ENCODE results near the gene PDLIM7. TPM values are rescaled to one million over a fixed set of nuclear protein-coding genes. Genes with fewer than 3 reads are reported as not detected.

The PDLIM7 gene
- total RNA-seq, 2 donors from 2014 or later = 196 to 241 TPM

GRCh38 chr5:177502886-177503285, 5.5 kb upstream of the PDLIM7 start:
- Histone ChIP-seq H3K9me3 (ENCODE audit: control insufficient read depth, low read length) (no peaks in the 10 kb centered on the region), H3K4me3 (ENCODE audit: low read length) (no peak overlapping the region), H3K36me3 (ENCODE audit: control insufficient read depth, insufficient read depth, low read length) (peaks cover 5% of the 10 kb centered on the region), H3K9ac (ENCODE audit: extremely low read depth, low read length, poor library complexity, severe bottlenecking) (no peak overlapping the region), H3K27ac (ENCODE audit: low read depth, low read length) (no peak overlapping the region), H3K27me3 (ENCODE audit: control insufficient read depth, insufficient read depth, low read length, poor library complexity, severe bottlenecking) (peaks cover 14% of the 10 kb centered on the region), H3K4me1 (ENCODE audit: control insufficient read depth, insufficient read depth, low read length) (no peaks in the 10 kb centered on the region)
- no peak for DNase-seq
- H3K4me1 Mint-ChIP-seq = peaks cover 8% of the 10 kb centered on the region
- H3K36me3 Mint-ChIP-seq (ENCODE audit: low read depth) = peaks cover 10% of the 10 kb centered on the region
- H3K4me3 Mint-ChIP-seq = no peak overlapping the region
- H3K27ac Mint-ChIP-seq = no peak overlapping the region
- H3K9me3 Mint-ChIP-seq = no peaks in the 10 kb centered on the region
- TF ChIP-seq CTCF (conservative IDR thresholded peaks at IDR 0.05) = no peak
- H3K27me3 Mint-ChIP-seq (ENCODE audit: insufficient read depth) = peaks cover 28% of the 10 kb centered on the region
- whole genome bisulfite sequencing, 2 experiments (ENCODE audit: insufficient coverage in 1 of 2, insufficient read length in 1 of 2) = 84 to 88% methylated on average over 14 to 16 of the region's 16 CpGs

GRCh38 chr5:177501874-177502678, 4.7 kb upstream of the PDLIM7 start:
- 69 to 75% methylated on average over 9 of the region's 9 CpGs for WGBS, 2 experiments (ENCODE audit: insufficient coverage in 1 of 2, insufficient read length in 1 of 2)
- Mint-ChIP-seq H3K9me3 (no peaks in the 10 kb centered on the region), H3K36me3 (ENCODE audit: low read depth) (peaks cover 2% of the 10 kb centered on the region), H3K4me1 (peaks cover 10% of the 10 kb centered on the region), H3K4me3 (no peak overlapping the region), H3K27ac (no peak overlapping the region), H3K27me3 (ENCODE audit: insufficient read depth) (peaks cover 30% of the 10 kb centered on the region)
- H3K9ac ChIP-seq (ENCODE audit: extremely low read depth, low read length, poor library complexity, severe bottlenecking) = no peak overlapping the region
- H3K27ac ChIP-seq (ENCODE audit: low read depth, low read length) = no peak overlapping the region
- no peak for DNase-seq
- no peak overlapping the region for H3K4me3 ChIP-seq (ENCODE audit: low read length)
- H3K9me3 ChIP-seq (ENCODE audit: control insufficient read depth, low read length) = no peaks in the 10 kb centered on the region
- H3K36me3 ChIP-seq (ENCODE audit: control insufficient read depth, insufficient read depth, low read length) = no peaks in the 10 kb centered on the region
- peaks cover 14% of the 10 kb centered on the region for H3K27me3 ChIP-seq (ENCODE audit: control insufficient read depth, insufficient read depth, low read length, poor library complexity, severe bottlenecking)
- no peaks in the 10 kb centered on the region for H3K4me1 ChIP-seq (ENCODE audit: control insufficient read depth, insufficient read depth, low read length)
- no peak for TF ChIP-seq CTCF (conservative IDR thresholded peaks at IDR 0.05)

- peaks cover 30% of the 10 kb centered on the region for H3K27me3 Mint-ChIP-seq (ENCODE audit: insufficient read depth)
- peaks cover 14% of the 10 kb centered on the region for H3K4me1 Mint-ChIP-seq
- H3K4me1 ChIP-seq (ENCODE audit: control insufficient read depth, insufficient read depth, low read length) = peaks cover 2% of the 10 kb centered on the region
- peak; percentile 98 for DNase-seq
- no peaks in the 10 kb centered on the region for H3K9me3 Mint-ChIP-seq
- no peak overlapping the region for H3K4me3 ChIP-seq (ENCODE audit: low read length)
- H3K27ac Mint-ChIP-seq = peak overlapping the region; percentile 35
- H3K36me3 Mint-ChIP-seq (ENCODE audit: low read depth) = peaks cover 2% of the 10 kb centered on the region
- H3K4me3 Mint-ChIP-seq = no peak overlapping the region
- peaks cover 2% of the 10 kb centered on the region for H3K36me3 ChIP-seq (ENCODE audit: control insufficient read depth, insufficient read depth, low read length)
- no peaks in the 10 kb centered on the region for H3K9me3 ChIP-seq (ENCODE audit: control insufficient read depth, low read length)
- no peak overlapping the region for H3K27ac ChIP-seq (ENCODE audit: low read depth, low read length)
- WGBS, 2 experiments (ENCODE audit: insufficient coverage in 1 of 2, insufficient read length in 1 of 2) = 33 to 71% methylated on average over 3 to 10 of the region's 10 CpGs
- H3K27me3 ChIP-seq (ENCODE audit: control insufficient read depth, insufficient read depth, low read length, poor library complexity, severe bottlenecking) = peaks cover 14% of the 10 kb centered on the region
- no peak overlapping the region for H3K9ac ChIP-seq (ENCODE audit: extremely low read depth, low read length, poor library complexity, severe bottlenecking)
- peak; percentile 99 for TF ChIP-seq CTCF (conservative IDR thresholded peaks at IDR 0.05)
Observed at GRCh38 chr5:177500685-177501522, 3.5 kb upstream of the PDLIM7 start.

All from endodermal cell (in vitro differentiated cells).